ENCODE measurements around the gene SDHAF4. TPM values are rescaled to one million over a fixed set of nuclear protein-coding genes. Genes with fewer than 3 reads are reported as not detected.

Gene SDHAF4
- 5.4 and 8.2 TPM in 2 replicates for total RNA-seq

DNA sequence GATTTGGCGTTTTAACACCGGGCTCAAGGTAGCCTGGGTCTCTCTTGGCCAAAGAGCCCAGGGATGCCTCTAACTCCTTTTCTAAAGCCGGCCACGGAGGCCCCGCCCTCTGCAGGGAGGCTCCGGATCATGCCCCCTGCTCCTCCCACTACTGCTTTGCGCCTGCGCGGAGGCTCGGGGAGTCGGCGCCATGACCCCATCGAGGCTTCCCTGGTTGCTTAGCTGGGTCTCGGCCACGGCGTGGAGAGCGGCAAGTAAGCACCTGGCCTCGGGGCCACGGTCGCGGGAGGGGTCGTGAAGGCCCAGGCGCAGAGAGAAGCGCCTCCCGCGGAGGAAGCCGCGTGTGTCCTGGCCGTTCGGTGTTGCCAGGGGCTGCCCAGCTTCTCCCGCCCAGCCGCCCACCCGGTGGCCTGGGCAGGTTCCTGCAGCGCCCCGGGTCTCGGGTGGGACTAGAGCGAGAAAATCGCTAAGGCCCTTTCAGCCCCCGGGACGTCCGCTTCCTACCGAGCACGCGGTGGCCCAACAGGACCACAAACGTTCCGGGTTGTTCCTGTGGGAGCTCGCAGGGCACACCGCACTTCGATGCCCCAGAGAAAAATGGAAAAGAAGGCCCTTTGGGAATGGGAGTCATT lies at the start of gene SDHAF4:
Gene SDHAF4 (plus strand): TSS at position 180 of the 632 bp plus-strand sequence. CDS start 11 bp downstream, at position 191.

Other genes with a start within 250 kb of the SDHAF4 start
- 5.8 and 10.7 TPM in 2 replicates for gene FAM135A, start 153.4 kb upstream of the SDHAF4 start, total RNA-seq
- 15.3 and 17.8 TPM in 2 replicates for gene SMAP1, start 101.0 kb downstream of the SDHAF4 start, total RNA-seq

Data from regular cardiac myocyte (primary cell).